ENCODE measurements around the gene CDKN2D.
"Not testable (repeated sequence)": the region's sequence is repeated elsewhere in the genome, so short reads cannot be mapped to it uniquely, and the experiment has no call there.

The CDKN2D gene

DNA sequence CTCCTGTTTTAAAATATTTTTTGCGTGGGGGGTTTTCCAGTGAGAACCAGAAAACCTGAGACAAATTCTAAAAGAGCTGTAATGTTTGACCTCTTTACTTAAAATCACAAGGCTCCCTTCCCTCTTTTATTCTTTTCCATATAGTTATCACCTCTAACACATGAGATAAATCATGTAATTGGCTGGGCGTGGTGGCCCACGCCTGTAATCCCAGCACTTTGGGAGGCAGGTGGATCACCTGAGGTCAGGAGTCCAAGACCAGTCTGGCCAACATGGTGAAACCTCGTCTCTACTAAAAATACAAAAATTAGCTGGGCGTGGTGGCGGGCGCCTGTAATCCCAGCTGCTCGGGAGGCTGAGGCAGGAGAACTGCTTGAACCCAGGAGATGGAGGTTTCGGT lies 17.8 kb downstream of the CDKN2D start:
- not testable (repeated sequence) for DNase-seq

DNA sequence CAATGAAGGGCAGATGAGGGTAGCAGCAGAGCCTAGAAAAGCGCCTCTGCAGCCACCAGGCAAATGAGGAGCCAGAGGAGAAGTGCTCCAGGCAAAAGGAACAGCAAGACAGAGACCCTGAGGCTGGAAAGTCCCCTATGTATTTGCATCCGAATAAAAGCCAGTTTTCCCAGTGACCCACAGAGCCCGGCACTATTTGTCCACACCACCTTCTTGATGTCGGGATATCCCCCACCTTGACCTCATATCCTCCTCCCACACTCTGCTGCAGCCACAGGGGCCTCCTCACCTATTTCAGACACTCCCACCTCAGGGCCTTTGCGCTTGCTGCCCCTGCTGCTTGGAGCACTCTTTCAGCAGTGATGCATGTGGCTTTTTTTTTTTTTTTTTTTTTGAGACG lies 18.4 kb downstream of the CDKN2D start:
- DNase-seq, result no peak

GRCh38 chr19:10549733-10550132 lies 19.0 kb downstream of the CDKN2D start:
- no peak for DNase-seq

DNA sequence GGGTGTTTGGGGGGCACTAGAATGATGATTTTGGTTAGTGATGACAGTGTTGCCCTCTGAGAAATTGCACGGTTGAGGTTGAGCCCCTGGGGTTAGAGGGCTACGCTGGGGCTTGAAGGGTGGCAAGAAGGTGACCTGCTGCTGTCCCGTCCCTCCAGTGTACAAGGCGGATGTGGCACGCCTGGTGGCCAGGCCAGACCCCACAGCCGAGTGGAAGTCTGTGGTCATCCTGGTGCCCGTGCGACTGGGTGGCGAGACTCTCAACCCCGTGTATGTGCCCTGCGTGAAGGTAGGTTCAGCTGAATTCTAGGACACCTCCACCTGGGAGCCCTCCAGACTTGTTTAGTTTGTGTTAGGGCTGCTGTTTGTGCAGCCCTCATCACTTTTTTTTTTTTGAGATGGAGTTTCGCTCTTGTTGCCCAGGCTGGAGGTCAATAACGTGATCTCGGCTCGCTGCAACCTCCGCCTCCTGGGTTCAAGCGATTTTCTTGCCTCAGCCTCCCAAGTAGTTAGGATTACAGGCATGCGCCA lies 20.0 kb downstream of the CDKN2D start:
- no peak for DNase-seq

DNA sequence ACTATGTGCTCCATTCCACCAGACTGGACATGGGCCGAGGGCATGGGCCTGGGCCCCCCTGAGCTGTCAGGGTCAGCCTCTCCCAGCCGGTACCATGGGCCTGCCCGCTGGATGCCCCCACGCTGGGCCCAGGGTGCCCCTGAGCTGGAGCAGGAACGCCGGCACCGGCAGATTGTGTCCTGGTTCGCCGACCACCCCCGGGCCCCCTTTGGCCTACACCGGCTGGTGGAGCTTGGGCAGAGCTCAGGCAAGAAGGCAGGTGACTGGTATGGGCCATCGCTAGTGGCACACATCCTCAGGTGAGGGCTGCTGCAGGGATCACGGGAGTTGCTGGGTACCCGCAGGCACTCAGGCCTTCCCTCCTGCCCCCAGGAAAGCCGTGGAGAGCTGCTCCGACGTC lies 22.0 kb downstream of the CDKN2D start:
- no peak for DNase-seq

- DNase-seq, result no peak
These were observed 24.0 kb downstream of the CDKN2D start for GRCh38 chr19:10544753-10545251.

DNA sequence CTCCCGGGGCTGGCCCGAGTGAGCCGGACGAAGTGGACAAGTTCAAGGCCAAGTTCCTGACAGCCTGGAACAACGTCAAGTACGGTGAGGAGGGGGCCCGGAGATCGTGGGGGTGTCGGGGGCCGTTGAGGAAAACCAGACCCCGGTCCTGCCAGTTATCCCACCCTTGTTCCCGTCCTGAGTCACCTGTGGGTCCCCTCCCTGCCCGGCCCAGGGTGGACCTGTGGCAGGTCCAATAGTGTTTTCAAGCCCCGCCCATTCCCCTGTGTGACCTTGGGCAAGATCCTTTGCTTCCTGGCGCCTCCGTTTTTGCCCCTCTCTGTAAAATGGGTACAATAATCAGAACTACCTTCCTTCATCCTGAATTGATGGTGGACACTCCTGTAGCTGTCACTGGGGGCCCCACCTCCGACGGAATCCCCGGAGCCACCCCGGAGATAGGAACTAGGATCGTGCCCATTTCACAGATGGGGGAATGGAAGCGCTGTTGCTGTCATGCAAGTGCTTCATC lies 24.5 kb downstream of the CDKN2D start:
- peak; percentile 39 for DNase-seq

GRCh38 chr19:10543420-10544241 lies 25.1 kb downstream of the CDKN2D start, which contains the start of gene ATG4D:
Gene ATG4D (plus strand): TSS chr19:10543904. CDS start chr19:10544091, 187 bp downstream.
- DNase-seq, result peak; percentile 98

DNA sequence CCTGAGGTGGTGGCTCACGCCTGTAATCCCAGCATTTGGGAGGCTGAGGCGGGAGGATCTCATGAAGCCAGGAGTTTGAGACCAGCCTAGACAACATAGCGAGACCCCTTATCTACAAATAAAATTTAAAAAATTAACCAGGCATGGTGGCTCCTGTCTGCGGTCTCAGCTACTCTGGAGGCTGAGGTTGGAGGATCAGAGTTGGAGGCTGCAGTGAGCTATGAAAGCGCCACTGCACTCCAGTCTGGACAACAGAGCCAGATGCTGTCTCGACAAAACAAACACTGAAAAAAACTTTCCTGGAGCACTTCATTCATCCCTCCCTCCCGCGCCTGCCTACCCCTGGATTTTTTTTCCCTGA lies 25.7 kb downstream of the CDKN2D start:
- no peak for DNase-seq

DNA sequence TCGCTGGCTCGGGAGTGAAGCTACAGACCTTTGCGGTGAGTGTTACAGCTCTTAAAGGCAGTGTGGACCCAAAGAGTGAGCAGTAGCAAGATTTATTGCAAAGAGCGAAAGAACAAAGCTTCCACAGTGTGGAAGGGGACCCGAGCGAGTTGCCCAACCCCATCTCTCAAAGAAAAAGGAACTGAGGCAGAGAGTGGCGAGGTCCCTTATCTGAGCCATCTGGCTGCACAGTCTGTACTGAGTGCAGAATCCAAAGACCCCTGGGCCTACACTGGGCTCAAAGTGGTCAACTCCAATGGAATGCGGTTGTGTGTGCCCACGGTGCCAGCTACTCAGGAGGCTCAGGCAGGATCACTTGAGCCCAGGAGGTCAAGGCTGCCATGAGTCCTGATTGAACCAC lies 29.8 kb downstream of the CDKN2D start:
- not testable (repeated sequence) for DNase-seq

GRCh38 chr19:10538204-10538983 lies 30.4 kb downstream of the CDKN2D start:
- no peak for DNase-seq

GRCh38 chr19:10537668-10538067 lies 31.1 kb downstream of the CDKN2D start:
- DNase-seq, result no peak

DNA sequence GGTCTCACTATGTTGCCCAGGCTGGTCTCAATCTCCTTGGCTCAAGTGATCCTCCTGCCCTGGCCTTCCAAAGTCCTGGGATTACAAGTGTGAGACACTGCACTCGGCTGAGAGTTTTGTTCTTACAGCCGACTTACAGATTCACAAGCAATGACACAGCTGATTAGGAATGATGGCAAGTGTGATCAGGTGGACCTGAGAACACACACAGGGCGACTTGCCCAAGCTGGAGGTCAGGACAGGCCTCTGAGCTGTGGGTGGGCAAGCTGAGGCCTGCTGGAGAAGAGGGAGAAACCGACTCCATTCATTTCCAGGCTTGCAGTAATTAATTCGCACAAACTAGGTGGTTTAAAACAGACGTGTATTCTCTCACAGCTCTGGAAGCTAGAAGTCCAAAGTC lies 33.2 kb downstream of the CDKN2D start:
- no peak for DNase-seq

DNA sequence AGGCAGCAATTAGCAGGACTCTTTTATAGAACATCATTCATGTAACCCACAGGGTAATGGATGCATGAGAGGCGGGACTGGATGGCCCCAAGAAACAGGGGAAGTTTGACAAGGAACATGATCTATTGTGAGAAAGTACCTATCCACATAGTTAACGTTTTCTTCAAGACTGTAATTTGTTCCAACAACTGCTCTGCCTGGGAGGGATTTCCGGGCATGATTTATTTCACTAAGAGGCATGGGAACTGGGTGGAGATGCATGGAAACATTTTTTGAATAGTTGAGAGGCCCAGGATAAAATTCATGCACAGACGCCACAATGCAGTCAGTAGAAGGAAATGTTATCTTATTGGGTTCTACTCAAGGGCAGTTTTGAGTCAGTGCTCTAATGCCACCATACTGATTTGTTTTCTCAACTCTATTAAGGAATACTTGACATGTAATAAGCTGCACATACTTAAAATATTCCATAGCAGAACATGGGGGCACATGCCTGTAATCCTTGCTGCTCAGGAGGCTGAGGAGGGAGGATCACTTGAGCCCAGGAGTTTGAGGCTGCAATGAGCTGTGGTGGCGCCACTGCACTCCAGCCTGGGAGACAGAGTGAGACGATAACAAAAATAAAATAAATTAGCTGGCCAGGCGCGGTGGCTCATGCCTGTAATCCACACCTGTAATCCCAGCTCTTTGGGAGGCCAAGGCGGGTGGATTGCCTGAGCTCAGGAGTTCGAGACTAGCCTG lies 35.0 kb downstream of the CDKN2D start:
- no peak for DNase-seq

GRCh38 chr19:10532457-10532856 lies 36.3 kb downstream of the CDKN2D start:
- DNase-seq, result no peak

DNA sequence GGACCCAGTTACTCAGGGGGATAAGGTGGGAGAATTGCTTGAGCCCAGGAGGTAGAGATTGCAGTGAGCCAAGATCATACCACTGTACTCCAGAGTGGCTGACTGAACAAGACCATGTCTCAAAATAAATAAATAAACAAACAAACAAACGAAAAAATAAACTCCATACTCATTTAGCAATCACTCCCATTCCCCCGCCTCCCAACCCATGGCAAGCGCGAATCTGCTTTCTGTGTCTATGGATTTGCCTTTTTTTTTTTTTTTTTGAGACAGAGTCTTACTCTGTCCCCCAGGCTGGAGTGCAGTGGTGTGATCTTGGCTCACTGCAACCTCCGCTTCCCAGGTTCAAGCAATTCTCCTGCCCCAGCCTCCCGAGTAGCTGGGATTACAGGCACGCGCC lies 41.9 kb downstream of the CDKN2D start:
- DNase-seq, result not testable (repeated sequence)

GRCh38 chr19:10525636-10526035 lies 43.1 kb downstream of the CDKN2D start:
- DNase-seq, result no peak

DNA sequence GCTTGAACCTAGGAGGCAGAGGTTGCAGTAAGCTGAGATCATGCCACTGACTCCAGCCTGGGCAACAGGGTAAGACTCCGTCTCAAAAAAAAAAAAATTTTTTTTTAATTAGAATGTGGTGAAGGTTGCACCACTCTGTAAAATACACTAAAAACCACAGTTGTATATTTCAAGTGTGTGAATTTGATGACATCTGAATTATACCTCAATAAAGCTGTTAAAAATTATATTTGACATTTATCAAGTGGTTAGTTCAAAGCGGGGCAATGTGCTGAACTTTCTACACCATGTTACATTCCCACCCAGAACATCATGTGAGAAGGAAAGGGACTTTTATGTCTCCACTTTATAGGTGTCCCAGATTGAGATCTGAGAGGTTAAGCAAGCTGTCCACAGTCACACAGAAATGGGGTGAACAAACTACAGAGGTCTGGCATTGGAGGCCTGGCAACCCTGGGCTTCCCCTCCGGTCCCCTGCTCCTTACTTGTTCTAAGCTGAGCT lies 45.6 kb downstream of the CDKN2D start:
- no peak for DNase-seq

DNA sequence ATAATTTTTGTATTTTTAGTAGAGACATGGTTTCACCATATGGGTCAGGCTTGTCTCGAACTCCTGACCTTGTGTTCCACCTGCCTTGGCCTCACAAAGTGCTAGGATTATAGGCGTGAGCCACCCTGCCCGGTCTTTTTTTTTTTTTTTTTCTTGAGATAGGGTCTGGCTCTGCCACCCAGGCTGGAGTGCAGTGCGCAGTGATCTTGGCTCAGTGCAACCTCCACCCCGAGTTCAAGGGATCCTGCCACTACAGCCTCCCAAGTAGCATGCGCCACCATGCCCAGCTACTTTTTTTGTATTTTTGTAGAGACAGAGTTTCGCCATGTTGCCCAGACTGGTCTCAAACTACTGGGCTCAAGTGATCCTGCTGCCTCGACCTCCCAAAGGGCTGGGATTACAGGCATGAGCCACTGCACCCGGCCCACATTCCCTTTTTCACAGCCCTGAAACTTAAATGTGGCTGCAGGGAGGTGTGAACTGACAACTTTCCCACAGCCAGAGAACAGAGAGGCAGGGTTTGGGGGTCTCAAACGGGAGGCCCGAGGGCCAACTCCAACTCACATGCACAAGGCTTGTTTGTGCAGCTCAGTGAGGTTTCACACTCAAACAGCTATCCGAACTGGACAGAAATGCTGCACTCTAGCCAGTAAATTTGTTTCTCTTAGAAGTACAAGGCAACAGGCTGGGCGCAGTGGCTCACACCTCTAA lies 47.2 kb downstream of the CDKN2D start:
- DNase-seq, result no peak

DNA sequence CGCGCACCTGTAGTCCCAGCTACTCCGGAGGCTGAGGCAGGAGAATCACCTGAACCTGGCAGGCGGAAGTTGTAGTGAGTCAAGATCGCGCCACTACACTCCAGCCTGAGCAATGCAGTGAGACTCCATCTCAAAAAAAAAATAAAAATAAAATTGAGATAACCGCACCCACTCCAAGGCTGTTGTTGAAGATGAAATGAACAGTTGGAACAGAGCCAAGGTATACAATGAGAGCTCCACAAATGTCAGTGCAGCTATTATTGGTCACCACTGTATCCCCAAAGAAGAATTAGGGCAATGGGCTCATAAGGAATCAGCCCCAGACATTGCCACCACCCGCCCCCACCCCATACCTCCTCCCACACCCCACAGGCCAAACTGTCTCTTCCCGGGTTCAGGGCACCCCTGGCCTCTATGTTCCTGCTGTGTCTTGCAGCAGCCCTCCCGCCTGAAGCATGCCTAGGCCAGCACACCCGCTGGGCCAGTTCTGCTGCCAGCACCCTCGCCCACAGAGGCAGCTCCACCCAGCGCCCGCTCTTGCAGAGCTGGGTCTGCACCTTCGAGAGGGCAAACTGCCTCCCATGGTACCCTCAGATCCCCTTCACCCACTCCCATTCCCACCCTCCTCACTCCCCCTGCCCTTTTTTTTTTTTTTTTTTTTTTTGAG lies 48.0 kb downstream of the CDKN2D start:
- peak; percentile 15 for DNase-seq

GRCh38 chr19:10519421-10519820 lies 49.4 kb downstream of the CDKN2D start:
- DNase-seq, result no peak

Data from NCI-H146 (cell line).